Uterus (tissue), 4 donors: Measurements from ENCODE around the gene DLGAP1. TPM values are rescaled to one million over a fixed set of nuclear protein-coding genes. Genes with fewer than 3 reads are reported as not detected.

Source experiments
- DNase-seq, 2 donors: peaks; one replicate each; pipeline ENCODE4 v3.0.0-alpha.2; 2019 to 2020
- H3K27ac ChIP-seq, 2 donors: fragments of 200-600 bp; sonication (generic); 1 replicate in 1 of 2; 2 replicates in 1 of 2; pipeline ENCODE4 v1.5.1; 2016 to 2018
- H3K27me3 ChIP-seq, 2 donors: fragments of 200-600 bp; sonication (generic); one replicate each; pipeline ENCODE4 v1.5.1; 2018 to 2019; ENCODE audit warnings: control low read depth in 1 of 2
- H3K36me3 ChIP-seq, 2 donors: fragments of 200-600 bp; sonication (generic); one replicate each; pipeline ENCODE4 v1.5.1; 2019; ENCODE audit warnings: control low read depth in 1 of 2
- H3K4me1 ChIP-seq, 2 donors: fragments of 200-600 bp; sonication (generic); one replicate each; pipeline ENCODE4 v1.5.1; 2018 to 2019; ENCODE audit warnings: control low read depth in 1 of 2
- H3K4me3 ChIP-seq, 2 donors: fragments of 200-600 bp; sonication (generic); 1 replicate in 1 of 2; 2 replicates in 1 of 2; pipeline ENCODE4 v1.5.1; 2018 to 2019; ENCODE audit warnings: mild to moderate bottlenecking in 1 of 2
- H3K9me3 ChIP-seq, 2 donors: fragments of 200-600 bp; sonication (generic); one replicate each; pipeline ENCODE4 v1.5.1; 2019; ENCODE audit warnings: control low read depth in 1 of 2
- POLR2A ChIP-seq, 2 donors: fragments of 450-650 bp; IDR thresholded peaks; one replicate each; pipeline ENCODE4 v1.6.1; 2016; ENCODE audit warnings: antibody characterized with exemption in 2 of 2, mild to moderate bottlenecking in 1 of 2, moderate library complexity in 1 of 2
- intact Hi-C: fragments of 100-400 bp; cut with DNase I; formaldehyde crosslinking; loops from one replicate; pipeline ENCODE4 v1.15.1; 2023; ENCODE audit warnings: low total_unique reads
- total RNA-seq, 4 donors: library from RNA; depleted of rRNA in 3 of 4; stranded (reverse); fragments of >200 nt in 3 of 4; gene quantifications; one replicate each; pipeline versions ENCODE4 v1.1.0 to v1.2.4, GENCODE V29; 2014 to 2023
- TF ChIP-seq, protein P1 (sequence below), 4 experiments: fragments of 200-600 bp in 2 of 4; fragments of 450-650 bp in 2 of 4; sonication (generic) in 2 of 4; IDR thresholded peaks; one replicate each; pipeline ENCODE4 v1.5.1; 2016 to 2019; ENCODE audit warnings: antibody characterized with exemption in 4 of 4, mild to moderate bottlenecking in 2 of 4, moderate library complexity in 1 of 4
- donor health status: DM: yes; HTN: yes; CAD: no.

The DLGAP1 gene
- total RNA-seq, 4 donors from 2014 or later = 1.0 to 9.6 (median 3.3) TPM

DNA sequence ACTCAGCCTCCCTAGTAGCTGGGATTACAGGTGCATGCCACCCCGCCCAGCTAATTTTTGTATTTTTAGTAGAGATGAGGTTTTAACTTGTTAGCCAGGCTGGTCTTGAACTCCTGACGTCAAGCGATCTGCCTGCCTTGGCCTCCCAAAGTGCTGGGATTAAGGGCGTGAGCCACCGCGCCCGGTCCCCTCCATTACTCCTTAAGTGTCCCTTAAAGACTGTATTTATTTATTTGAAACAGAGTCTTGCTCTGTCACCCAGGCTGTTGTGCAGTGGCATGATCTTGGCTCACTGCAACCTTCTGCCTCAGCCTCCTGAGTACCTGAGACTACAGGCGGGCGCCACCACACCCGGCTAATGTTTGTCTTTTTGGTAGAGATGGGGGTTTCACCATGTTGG lies 856.5 kb downstream of the DLGAP1 start:
- Histone ChIP-seq H3K9me3 (no peaks in the 10 kb centered on the region), H3K27ac (peak overlapping the region; percentile 95 to 98), H3K36me3 (no peaks in the 10 kb centered on the region), H3K4me1 (peaks cover 9 to 24% of the 10 kb centered on the region in 2 donors), H3K27me3 (no peaks in the 10 kb centered on the region), H3K4me3 (no peak overlapping the region)
- no peak for DNase-seq
- no peak for TF ChIP-seq POLR2A (IDR thresholded peaks at IDR 0.05)
- TF ChIP-seq, protein P1, sequence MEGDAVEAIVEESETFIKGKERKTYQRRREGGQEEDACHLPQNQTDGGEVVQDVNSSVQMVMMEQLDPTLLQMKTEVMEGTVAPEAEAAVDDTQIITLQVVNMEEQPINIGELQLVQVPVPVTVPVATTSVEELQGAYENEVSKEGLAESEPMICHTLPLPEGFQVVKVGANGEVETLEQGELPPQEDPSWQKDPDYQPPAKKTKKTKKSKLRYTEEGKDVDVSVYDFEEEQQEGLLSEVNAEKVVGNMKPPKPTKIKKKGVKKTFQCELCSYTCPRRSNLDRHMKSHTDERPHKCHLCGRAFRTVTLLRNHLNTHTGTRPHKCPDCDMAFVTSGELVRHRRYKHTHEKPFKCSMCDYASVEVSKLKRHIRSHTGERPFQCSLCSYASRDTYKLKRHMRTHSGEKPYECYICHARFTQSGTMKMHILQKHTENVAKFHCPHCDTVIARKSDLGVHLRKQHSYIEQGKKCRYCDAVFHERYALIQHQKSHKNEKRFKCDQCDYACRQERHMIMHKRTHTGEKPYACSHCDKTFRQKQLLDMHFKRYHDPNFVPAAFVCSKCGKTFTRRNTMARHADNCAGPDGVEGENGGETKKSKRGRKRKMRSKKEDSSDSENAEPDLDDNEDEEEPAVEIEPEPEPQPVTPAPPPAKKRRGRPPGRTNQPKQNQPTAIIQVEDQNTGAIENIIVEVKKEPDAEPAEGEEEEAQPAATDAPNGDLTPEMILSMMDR (IDR thresholded peaks at IDR 0.05) = no peak
- intact Hi-C loops = loop anchor here (10.0 kb wide), 1 partner anchor 144 kb away; the partner anchor contains the start of gene TGIF1

DNA sequence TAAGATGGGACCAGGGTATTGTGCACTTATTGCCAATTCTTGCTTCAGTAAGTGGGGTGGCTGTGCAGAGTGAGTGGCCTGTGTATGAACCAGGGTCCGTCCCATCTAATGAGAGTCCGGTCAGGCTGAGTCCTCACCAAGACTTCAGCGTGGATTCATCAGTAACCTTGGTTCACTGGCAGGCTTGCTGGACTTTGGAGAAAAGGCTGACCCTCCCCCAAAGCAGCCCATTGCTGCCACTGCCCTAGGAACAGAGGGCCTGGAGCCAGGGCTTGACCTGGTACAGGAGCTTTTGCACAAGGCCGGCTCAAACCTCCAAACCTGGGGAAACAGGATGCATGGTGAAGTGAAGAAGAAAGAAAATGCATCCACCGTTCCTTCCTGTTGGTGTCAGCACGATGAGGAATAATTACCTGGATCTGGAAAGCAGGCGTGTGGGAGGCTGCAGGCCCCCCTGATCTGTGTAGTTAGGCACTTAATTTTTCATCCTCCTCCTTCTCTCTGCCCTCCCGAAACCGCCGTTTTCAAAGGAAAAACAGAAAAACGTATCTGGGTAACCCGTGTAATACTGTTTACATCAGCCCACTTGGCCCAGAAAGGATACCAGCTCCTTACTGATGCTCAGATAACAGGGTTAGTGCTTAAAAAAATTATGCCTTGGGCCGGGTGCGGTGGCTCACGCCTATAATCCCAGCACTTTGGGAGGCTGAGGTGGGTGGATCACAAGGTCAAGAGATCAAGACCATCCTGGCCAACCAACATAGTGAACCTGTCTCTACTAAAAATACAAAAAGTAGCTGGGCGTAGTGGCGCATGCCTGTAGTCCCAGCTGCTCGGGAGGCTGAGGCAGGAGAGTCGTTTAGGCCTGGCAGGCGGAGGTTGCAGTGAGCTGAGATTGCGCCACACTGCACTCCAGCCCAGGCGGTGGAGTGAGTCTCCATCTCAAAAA lies 857.4 kb downstream of the DLGAP1 start:
- H3K36me3 ChIP-seq = no peaks in the 10 kb centered on the region
- no peak overlapping the region for H3K4me3 ChIP-seq
- intact Hi-C loops = loop anchor here (10.0 kb wide), 1 partner anchor 143 kb away; the partner anchor contains the start of gene TGIF1
- DNase-seq = no peak
- no peaks in the 10 kb centered on the region for H3K27me3 ChIP-seq
- H3K27ac ChIP-seq = peak overlapping the region; percentile 95 to 98
- H3K9me3 ChIP-seq = no peaks in the 10 kb centered on the region
- peaks cover 9 to 23% of the 10 kb centered on the region in 2 donors for H3K4me1 ChIP-seq
- TF ChIP-seq, protein P1 (IDR thresholded peaks at IDR 0.05) = no peak
- TF ChIP-seq POLR2A (IDR thresholded peaks at IDR 0.05) = no peak

DNA sequence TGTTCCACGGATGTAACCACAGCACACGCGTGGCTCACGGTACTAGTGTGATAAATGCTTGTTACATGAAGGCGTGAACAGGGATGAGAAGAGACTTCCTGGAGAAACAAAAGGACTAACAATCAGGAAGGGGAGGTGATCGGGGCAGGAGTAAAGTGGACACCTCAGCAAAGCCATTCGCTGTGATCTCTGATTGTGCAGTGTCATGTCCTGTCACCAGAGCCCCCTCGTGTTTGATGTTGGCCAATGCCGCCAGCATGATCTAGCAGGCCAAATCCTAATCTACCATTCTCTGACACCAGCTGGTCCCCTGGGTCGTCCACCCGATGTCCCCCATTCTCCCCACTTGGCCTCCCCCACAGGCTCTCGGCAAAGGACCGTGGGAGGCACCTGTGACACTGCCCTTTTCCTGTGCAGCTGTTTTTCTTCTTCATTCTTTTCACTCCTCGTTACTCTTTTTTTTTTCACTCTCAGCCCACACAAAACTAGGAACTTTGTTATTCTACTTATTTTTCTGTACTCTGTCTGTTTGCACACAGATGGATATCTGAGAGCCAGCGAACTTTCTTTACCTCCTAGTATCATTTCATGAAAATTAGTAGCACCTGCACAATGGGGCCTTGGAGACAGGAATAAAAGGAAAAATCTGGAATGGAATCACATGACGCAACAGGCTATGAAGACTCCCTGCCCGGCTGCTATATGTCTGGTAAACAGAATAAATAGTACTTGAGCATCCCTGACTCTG lies 858.3 kb downstream of the DLGAP1 start:
- Histone ChIP-seq H3K4me1 (peaks cover 9 to 23% of the 10 kb centered on the region in 2 donors), H3K4me3 (no peak overlapping the region)

DNA sequence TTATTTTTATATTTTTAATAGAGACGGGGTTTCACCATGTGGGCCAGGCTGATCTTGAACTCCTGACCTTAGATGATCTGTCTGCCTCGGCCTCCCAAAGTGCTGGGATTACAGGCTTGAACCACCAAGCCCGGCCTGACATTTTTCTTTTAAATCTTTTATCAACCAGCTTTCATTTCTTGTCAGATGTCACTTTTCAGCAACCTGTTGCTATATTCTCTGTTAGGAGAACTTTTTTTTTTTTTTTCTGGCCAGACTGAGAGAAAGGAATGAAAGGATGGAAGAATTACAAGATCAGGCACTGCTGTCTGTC lies 858.8 kb downstream of the DLGAP1 start:
- H3K27ac ChIP-seq = peak overlapping the region; percentile 95 to 98
- H3K9me3 ChIP-seq = no peaks in the 10 kb centered on the region
- no peaks in the 10 kb centered on the region for H3K36me3 ChIP-seq
- H3K4me1 ChIP-seq = peaks cover 9 to 23% of the 10 kb centered on the region in 2 donors
- no peak for DNase-seq
- H3K4me3 ChIP-seq = peak overlapping the region in 1 of 2 donors; percentile 1
- no peak for TF ChIP-seq POLR2A (IDR thresholded peaks at IDR 0.05)
- TF ChIP-seq, protein P1 (IDR thresholded peaks at IDR 0.05) = no peak
- intact Hi-C loops = loop anchor here (10.0 kb wide), 1 partner anchor 141 kb away; the partner anchor contains the start of gene TGIF1
- no peaks in the 10 kb centered on the region for H3K27me3 ChIP-seq

More for the DNA sequence above, 858.3 kb downstream of the DLGAP1 start:
- H3K27ac ChIP-seq = peak overlapping the region; percentile 95 to 98
- intact Hi-C loops = loop anchor here (10.0 kb wide), 1 partner anchor 142 kb away; the partner anchor contains the start of gene TGIF1
- H3K36me3 ChIP-seq = no peaks in the 10 kb centered on the region
- no peaks in the 10 kb centered on the region for H3K9me3 ChIP-seq
- no peaks in the 10 kb centered on the region for H3K27me3 ChIP-seq
- DNase-seq = peak; percentile 38 to 44
- TF ChIP-seq, protein P1 (IDR thresholded peaks at IDR 0.05) = no peak
- TF ChIP-seq POLR2A (IDR thresholded peaks at IDR 0.05) = no peak
